Cerebellar nuclear complex (tissue), 1 donor: ENCODE results near the gene RNF149.

Experiments used
- DNase-seq, 2 experiments: peaks; one replicate each; lab custom pipeline; 2025; lab: John Stamatoyannopoulos, UW

RNF149 gene

DNA sequence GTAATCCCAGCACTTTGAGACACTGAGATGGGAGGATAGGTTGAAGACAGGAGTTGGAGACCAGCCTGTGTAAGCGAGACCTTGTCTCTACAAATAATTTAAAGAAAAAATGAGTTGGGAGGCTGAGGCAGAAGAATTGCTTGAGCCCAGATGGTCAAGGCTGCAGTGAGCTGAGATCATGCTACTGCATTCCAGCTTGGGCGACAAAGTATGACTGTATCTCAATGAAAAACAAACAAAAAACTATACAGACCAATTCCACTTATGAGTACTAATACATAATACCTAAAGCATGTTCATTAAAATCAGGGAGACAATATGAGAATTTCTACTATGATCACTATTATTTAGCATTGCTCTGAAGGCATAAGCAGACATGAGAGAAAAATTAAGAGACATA, 12.6 kb downstream of the RNF149 start:
- DNase-seq: no peak

DNA sequence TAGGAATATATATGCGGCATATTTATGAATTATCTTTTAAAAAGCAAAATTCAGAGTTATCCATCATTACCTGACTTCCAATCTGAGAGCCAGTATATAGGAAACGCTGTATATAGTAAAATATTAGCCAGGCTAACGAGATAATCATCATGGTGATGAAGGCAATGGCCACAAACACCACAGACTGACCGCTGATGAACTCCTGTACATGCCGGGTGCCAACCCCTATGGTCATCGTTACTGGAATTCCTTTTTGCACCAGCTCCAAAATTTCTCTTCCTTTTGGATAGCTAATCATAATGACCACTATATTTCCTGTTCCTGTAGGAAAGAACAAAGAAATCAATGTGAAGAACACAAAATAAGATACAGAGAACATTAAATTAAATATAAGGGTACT, 13.6 kb downstream of the RNF149 start:
- no peak for DNase-seq

DNA sequence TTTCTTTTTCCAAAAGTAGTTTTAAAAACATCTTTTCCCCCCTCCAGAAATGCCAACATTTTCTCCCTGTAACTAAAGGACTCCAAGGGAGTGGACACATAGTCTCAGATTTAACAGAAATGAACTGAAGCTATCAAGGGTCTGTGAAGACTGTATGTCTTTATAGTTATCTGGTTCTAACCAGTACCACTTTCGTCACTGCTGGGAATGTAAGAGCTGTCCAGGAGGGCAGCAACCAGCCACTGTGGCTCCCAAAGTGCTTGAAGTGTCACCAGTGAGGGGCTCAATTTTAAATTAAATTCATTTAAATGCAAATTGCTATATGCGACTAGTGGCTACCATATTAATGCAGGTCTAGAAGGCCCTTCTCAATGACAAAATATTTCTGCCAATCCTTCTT, 15.0 kb downstream of the RNF149 start:
- no peak for DNase-seq

DNA sequence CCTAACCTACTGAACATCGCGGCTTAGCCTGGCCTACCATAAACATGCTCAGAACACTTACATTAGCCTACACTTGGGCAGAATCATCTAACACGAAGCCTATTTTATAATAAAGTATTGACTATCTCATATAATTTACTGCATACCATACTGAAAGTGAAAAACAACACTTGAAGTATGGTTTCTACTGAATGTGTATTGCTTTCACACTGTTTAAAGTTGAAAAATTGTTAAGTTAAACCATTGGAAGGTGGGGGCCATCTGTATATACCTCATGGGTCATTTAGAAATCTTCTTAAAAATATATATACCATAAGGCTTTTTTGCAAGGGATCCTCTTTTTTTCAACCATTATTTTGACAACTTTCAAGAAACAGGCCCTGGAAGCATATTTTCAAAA, 16.5 kb downstream of the RNF149 start:
- DNase-seq: no peak

DNA sequence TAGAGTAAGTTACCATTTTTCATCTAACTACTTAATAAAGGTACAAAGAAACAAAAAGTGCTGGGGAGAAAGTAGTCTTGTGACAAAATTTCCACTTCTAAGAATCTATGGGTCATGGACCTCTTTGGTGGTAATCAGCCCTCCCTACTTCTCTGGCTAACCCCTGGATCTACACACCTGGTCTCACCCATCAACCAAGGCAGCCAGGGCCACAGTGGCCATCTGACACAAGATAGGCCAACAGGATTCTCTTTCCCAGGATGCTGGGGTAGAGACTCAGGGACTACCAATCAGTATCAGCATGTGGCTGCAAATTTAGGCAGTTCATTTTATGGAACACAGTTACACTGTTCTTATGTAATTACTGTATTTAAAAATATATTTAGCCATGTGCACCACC, 17.8 kb downstream of the RNF149 start:
- no peak for DNase-seq

DNA sequence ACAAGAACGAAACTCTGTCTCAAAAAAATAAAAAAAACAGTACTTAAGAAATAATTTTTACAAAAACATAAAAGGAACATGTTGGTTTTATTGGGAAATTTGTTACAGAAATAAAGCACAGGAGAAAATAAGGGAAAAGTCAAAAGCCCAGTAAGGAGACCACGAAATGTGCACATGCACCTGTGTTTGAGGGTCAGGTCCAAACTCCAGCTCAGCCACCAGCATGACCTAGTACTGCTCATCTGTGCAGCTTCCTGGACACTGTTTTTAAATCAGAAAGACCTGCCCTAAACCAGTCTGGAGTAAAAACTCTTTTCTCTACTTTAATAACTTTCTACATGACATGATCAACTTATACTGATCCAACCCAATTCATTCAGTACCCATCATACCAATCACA, 21.2 kb downstream of the RNF149 start:
- no peak for DNase-seq

DNA sequence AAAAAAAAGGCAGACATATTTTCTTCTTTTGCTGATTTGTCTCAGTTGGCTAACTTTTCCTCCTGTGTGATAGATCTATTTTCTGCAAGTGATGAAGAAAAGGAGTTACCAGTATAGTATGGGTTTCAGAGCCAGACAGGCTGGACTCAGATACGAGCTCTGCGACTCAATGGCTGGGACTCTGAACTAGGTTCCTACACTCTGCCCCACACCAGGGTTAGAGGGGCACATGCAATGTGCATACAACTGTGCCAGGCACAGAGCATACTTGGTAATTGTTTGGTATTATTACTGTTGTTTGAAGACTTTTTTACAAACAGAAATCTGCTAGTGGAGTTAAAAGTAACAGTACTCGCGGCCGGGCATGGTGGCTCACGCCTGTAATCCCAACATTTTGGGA, 21.8 kb downstream of the RNF149 start:
- no peak for DNase-seq

DNA sequence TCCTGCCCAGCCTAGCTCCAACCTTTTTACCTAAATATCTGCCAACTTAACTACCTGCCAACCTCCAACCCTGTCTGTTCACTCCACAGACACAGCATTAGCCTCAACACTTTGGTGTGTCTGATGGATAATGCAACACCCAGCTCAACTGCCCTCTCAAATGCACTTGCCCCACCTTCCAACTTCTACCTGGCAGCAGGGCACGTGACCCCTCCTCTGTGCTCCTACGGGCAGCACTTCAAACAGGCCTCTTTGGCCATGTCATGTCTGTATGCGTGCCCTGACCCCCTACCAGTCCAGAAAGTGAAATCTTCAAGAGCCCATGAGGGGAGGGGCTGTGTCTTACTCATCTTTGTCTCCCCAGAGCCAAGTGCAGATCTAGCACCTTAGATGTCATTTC, 25.5 kb downstream of the RNF149 start:
- no peak for DNase-seq

DNA sequence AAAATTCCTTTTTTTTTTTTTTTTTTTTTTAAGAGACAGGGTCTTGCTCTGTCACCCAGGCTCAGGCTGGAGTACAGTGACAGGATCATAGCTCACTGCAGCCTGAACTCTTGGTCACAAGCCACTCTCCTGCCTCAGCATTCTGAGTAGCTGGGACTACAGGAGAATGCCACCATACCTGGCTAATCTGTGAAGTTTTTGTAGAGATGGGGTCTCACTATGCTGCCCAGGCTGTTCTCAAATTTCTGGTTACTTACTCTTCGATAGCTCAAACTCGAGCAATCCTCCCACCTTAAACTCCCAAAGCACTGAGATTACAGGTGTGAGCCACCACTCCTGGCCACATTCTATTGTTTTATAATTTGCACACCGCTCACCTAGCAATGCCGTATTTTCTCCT, 27.0 kb downstream of the RNF149 start:
- DNase-seq: no peak

DNA sequence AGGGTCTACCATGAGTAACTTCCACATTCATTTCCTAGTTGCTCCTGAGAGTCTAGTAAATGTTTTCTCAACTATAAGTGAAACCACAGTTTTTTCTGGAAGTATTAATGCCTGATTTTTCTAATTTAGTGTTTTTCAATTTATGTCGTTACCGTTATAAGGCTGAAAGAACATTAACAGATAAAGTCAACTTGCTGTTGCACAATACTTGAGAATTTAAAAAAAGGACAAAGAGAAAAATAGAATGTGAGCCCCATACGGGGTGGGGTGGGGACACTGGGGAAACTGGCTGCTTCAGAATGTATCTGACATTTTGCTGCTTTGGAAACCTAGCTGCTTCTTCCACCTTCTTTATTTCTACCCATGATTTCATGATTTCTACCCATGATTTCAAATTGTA, 29.6 kb downstream of the RNF149 start:
- no peak for DNase-seq

DNA sequence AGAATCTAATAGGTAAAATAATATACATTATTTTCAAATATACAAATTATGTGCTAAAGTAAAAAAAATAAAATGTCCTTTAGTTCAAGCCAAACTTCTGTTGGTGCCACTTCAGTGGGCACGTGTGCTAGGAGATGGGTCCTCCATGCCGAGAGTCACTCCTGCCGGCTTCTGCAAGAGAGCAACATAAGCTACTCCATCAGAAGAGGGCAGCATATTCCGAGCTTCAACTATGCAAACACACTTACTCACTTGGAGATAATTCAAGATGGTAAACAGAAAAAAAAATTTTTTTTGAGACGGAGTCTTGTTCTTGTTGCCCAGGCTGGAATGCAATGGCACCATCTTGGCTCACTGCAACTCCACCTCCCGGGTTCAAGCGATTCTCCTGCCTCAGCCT, 31.4 kb downstream of the RNF149 start:
- no peak for DNase-seq

DNA sequence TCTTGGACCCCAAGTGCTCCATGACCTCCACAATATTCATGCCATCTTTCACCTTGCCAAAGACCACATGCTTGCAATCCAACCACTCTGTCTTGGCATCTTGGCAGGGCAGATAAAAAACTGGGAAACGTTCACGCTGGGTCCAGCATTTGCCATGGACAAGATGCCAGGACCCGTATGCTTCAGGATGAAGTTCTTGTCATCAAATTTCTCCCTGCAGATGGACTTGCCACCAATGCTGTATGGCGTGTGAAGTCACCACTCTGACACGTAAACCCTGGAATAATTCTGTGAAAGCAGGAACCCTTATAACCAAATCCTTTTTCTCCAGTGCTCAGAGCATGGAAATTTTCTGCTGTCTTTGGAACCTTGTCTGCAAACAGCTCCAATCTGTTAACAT, 34.4 kb downstream of the RNF149 start:
- no peak for DNase-seq

DNA sequence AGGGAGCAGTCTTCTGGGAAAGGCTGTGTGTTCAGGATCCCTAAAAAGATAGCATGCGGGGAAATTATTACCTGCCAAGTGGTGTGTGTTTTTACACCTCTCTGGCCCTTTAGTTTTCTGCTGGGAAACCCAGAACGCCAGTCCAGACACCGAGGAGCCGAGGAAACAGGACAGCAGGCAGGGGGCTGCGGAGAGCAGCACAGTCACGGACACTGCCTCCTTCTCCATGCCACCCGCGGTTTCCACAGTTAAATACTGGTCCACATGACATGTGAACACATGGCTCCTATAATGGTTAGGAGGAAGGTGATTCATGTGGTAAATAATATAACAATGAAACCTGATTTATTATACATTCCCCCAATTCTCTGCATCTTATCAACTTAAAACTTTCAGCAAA, 35.4 kb downstream of the RNF149 start:
- DNase-seq: no peak

DNA sequence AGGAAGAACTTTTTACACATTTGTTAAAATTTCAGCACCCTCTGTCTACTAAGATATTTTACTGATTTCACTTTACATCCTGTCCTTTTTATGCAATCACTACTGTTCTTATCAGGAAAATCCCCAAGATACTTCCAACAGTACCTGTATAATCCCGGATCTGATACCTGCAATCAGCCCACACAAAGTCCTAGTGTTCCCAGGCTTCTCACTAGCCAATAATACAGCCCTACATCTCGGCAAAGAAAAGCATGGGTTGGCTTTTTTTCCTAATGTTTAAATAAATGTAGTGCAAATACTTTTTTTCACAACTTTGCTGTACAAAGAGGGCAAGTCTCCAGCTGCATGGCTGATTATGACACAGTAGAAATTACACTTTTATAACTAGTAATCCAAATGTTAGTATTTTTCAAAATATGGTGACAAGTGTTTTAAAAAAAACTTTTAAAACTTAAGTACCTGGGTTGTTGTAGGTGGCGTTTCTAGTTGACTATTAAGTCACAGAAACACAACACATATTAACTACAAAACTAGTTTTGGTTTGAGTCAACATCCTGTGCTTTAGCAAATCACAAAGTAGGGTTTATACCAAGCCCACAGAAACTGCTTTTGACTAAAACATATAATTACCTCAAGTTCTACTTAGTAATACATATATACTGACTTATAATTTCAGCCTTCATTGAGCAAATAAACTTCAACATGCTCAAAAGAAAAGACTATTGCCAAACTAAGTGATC, 36.3 kb downstream of the RNF149 start:
- DNase-seq: no peak

DNA sequence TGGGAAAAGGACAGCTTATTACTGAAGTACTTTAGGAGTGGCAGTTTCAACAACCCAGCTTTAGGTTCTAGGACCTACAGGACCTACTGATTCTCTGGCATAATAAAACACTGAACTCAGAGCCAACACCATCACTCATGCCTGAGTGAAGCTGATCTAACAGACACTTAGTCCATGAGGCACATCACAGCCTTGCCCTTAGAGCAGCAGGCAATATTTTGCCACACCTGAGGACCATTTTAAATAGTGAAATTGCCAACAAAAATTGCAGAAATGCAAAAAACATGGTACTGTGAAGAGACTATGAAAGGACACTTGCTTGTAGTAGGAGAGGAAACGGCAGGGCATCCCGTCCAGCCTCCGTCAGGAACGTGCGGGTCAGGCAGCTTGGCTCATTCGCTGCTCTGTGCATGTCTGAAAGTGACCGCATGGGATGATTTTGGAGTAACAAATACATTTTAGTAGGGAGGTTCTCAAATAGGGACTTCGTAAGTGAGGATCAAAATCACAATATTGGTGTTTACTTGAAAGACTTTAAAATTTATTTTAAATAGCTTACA, 37.7 kb downstream of the RNF149 start:
- DNase-seq: no peak

DNA sequence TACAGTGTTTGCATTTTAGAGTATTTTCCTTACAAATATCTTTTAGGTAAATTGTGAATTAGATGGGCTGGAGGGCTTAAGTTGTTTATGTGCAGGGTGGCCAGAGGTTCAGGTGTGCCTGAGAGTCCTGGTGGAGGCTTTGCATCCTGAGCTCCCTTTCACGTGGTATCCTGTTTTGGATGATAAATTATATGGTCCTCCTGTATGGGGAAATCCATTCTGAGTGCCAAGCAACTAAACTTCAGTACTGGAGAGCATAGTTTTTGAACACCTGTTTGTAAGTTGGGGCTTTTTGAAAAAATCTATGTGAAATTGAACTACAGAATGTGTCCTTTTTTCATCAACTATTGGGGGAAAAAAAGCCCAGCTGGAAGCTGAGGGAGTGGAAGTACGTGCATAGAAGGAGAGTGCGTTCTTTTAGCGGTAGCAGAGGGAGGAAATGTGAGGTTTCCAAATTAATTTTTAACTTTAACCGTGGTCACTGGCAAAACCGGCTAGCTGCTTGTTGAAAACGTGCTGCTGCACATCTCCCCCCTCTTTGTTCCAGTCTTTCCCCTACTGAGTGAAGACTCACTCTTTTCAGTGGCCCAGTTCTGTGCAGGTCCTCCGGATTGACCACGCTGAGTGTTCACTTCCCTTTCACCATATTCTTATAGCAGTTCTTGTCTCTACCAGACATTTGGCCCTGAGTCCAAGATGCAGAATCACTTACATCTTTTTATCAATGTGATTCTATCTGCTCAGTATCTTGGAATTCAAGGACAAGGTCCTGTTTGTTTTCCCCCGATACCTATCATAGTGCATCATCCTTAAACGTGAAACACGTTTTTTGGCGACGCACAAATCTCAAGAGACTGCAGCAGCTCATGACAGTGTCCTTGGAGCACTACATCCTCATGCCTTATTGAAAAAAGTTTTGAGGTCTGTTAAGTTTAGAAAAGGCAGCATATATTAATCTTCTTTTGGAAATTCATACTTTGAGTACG, 40.5 kb downstream of the RNF149 start:
- no peak for DNase-seq

DNA sequence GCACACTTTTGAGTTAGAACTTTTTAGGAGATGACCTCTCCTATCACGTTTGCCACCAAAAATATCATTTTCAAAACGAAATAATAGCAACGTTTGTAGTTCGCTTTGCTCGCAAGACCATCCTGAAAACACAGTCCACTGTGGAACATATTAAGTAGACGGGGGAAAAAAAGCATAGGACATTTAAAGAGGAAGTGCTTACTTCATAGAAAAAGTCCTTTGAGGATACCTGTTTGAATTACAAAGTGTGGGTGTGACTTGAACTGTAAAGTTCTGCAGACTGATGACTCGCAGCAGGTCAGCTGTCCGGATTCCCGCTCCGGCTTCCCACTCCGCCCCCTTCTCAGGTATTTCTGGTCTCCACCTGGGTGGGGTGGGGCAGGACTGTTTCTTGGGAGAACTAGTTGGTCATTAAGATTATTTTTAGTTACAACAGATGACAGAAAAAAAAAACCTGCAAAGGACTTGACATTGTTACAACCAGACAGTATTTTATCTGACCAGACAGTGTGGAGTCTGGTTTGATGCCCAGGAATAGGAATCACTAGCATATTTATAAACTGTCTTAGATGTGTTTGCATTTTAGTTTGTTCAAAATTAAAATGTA, 42.5 kb downstream of the RNF149 start:
- no peak for DNase-seq

DNA sequence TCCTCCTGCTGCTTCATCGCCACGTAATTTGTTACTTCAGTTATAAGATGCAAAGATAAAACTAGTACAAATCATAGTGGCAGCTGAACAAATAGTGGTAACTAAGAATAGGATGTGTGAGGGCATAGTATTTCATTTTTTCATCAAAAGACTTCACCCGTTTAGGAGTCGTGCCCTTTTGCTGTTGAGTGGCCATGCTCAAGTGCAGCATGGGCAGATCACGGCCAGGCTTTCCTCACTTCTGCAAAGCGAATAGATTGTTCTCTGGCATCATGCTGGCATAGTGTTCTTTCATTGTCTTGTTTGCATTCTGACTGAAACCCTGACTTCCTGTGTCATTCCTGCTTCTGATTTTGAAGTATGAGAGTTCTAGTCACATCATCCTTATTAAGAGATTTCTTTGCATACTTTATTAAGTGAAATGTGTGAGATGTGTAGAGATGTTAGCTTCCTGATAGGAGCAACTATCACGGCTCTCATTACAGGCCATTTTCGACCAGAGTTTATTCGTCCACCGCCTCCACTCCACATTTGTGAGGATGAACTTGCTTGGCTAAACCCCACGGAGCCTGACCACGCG, 44.1 kb downstream of the RNF149 start:
- no peak for DNase-seq

DNA sequence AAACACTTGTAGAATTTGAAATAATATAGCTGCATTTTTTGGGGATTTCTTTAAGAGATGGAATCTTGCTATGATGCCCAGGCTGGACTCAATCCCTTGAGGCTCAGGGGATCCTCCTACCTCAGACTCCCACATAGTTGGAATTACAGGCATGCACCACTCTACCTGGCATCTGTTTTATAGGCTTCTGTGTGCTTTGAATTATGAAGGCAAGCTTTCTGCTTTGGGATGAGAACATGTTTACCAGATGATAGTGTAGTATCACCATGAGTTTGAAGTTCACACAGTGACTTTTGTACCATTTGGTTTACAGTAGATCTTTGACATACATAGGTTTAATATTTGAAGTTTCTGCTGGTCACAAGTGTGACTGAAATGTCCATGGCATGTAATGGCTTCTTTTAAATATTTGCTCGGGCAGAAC, 45.1 kb downstream of the RNF149 start:
- no peak for DNase-seq

DNA sequence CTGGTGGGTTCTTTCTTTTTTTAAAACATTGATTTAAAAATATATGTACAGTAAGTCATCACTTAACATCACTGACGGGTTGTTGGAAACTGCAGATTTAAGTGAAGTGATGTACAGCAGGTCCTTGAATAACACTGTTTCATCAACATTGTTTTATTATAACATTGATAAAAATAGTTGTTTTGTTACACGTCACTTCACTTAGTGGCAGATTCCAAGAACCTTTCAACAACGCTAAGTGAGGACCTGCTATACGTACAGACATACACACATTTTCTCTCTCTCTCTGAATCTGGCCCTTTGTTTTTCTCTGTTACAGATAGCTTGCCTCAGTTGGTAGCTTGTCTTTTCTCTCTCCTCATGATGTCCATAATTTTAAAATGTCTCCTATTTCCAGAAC, 46.4 kb downstream of the RNF149 start:
- DNase-seq: no peak

DNA sequence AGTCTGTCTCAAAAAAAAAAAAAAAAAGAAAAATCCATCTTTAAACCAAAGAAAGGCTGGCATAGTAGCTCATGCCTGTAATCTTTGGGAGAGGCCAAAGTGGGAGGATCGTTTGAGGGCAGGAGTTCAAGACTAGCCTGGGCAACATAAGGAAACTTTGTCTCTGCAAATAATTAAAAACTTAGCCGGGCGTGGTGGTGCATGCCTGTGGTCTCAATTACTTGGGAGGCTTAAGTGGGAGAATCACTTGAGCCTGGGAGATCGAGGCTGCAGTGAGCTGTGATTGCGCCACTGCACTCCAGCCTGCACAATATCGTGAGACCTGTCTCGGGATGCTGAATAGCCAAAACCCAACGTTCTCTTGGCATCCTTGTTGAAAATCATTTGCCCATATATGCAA, 49.7 kb downstream of the RNF149 start:
- DNase-seq: no peak

DNA sequence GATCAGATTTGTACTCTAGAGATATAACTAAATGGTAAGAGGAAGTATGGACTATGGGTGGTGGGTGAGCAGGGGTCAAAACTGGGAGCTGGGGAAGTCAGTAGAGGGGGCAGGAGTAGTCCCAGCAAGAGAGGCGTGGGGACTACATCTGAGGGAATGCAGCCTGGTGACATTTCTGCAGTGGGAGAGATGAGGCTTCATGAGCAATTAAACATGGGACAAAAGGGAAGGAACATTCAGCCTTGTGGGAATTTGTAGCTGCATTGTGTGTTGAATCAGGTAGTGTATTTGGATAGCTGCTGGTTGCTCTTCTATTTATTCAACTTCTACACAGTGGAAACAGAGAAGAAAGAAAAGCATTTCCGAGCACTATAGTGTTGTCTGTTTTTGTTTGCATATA, 52.2 kb downstream of the RNF149 start:
- DNase-seq: no peak
